Sigmoid colon (tissue), 7 donors: ENCODE measurements around the gene NUDT14. TPM values are rescaled to one million over a fixed set of nuclear protein-coding genes. Genes with fewer than 3 reads are reported as not detected.

Source experiments
- DNase-seq: peaks from one replicate; pipeline ENCODE4 v3.0.0-alpha.2; 2019
- H3K27ac ChIP-seq, 4 donors: fragments of 200-600 bp; sonication (generic); one replicate each; pipeline ENCODE4 v1.5.1; 2016 to 2019; ENCODE audit warnings: mild to moderate bottlenecking in 1 of 4
- H3K27me3 ChIP-seq, 3 donors: fragments of 200-600 bp; sonication (generic); one replicate each; pipeline ENCODE4 v1.5.1; 2019; ENCODE audit warnings: mild to moderate bottlenecking in 1 of 3
- H3K36me3 ChIP-seq, 4 donors: fragments of 200-600 bp; sonication (generic); one replicate each; pipeline ENCODE4 v1.5.1; 2016 to 2019
- H3K4me1 ChIP-seq, 4 donors: fragments of 200-600 bp; sonication (generic); one replicate each; pipeline ENCODE4 v1.5.1; 2017 to 2019
- H3K4me3 ChIP-seq, 4 donors: fragments of 200-600 bp; sonication (generic); one replicate each; pipeline ENCODE4 v1.5.1; 2017 to 2019; ENCODE audit warnings: mild to moderate bottlenecking in 2 of 4, moderate library complexity in 1 of 4
- H3K9me3 ChIP-seq, 4 donors: fragments of 200-600 bp in 3 of 4; sonication (generic) in 3 of 4; one replicate each; pipeline versions ENCODE4 v1.5.1 to v1.6.1; 2013 to 2019
- EP300 ChIP-seq, 4 donors: sonication (generic); formaldehyde crosslinking; IDR thresholded peaks; one replicate each; pipeline ENCODE4 v1.6.1; 2017; ENCODE audit warnings: antibody characterized with exemption in 4 of 4
- POLR2A ChIP-seq, 2 donors: fragments of 450-650 bp; IDR thresholded peaks; one replicate each; pipeline ENCODE4 v1.6.1; 2016; ENCODE audit warnings: antibody characterized with exemption in 2 of 2, mild to moderate bottlenecking in 2 of 2, moderate library complexity in 2 of 2
- POLR2AphosphoS5 ChIP-seq, 4 donors: sonication (generic); formaldehyde crosslinking; IDR thresholded peaks; one replicate each; pipeline ENCODE4 v1.6.1; 2017; ENCODE audit warnings: antibody characterized with exemption in 4 of 4
- WGBS, 2 donors: extraction: QIAGEN DNeasy Blood & Tissue Kit; methylation state at CpG; one replicate each; pipeline ENCODE4 v1.1.7; 2013; 5-methylcytosine and 5-hydroxymethylcytosine counted together
- intact Hi-C: fragments of 100-400 bp; cut with DNase I; formaldehyde crosslinking; loops from one replicate; pipeline ENCODE4 v1.15.1; 2023
- polyA plus RNA-seq, 3 donors: library from polyadenylated mRNA; stranded (reverse); fragments of 200-250 nt; gene quantifications; one replicate each; pipeline ENCODE4 v1.2.3, GENCODE V29; 2013
- total RNA-seq, 4 donors: library from RNA; depleted of rRNA; stranded (reverse); fragments of >200 nt; gene quantifications; one replicate each; pipeline ENCODE4 v1.1.0, GENCODE V29; 2016
- TF ChIP-seq, protein P1 (sequence below), 4 experiments: fragments of 450-650 bp in 3 of 4; fragments of 200-600 bp in 1 of 4; IDR thresholded peaks; one replicate each; pipeline ENCODE4 v1.5.1; 2016 to 2019; ENCODE audit warnings: antibody characterized with exemption in 4 of 4, mild to moderate bottlenecking in 3 of 4, moderate library complexity in 2 of 4
- donor health status: healthy with polysubstance abuse.
- donor health status: Bipolar disorder and iron deficiency.
- donor health status: healthy.

Gene NUDT14
- total and polyA plus RNA-seq, 7 donors, result 4.1 to 47.4 (median 10.5) TPM

DNA sequence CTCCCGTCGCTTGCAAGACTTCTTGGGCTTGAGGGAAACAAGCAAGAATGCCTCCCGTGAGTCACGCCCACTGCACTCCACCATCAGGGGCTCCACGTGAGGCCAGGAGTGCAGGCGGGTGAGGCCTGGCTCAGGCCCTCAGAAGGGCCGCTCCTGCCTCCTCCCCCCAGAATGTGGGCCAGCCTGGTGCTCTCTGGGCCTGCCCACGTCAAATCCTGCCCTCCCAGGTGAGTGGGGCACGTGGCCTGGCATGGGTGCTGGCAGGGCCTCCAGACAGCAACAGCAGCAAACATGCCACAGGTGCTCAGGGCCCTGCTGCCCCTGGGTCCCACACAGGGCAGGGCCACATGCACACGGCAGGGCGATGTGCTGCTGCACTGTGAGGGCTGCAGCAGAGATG is 36.7 kb upstream of the NUDT14 start:
- Histone ChIP-seq H3K9me3 (no peaks in the 10 kb centered on the region), H3K27ac (no peak overlapping the region), H3K36me3 (peaks cover 0 to 66% (median 24%) of the 10 kb centered on the region in 4 donors), H3K4me3 (no peak overlapping the region), H3K4me1 (peaks cover 0 to 16% (median 10%) of the 10 kb centered on the region in 4 donors), H3K27me3 (no peaks in the 10 kb centered on the region)
- TF ChIP-seq POLR2A (IDR thresholded peaks at IDR 0.05), result no peak
- TF ChIP-seq, protein P1, sequence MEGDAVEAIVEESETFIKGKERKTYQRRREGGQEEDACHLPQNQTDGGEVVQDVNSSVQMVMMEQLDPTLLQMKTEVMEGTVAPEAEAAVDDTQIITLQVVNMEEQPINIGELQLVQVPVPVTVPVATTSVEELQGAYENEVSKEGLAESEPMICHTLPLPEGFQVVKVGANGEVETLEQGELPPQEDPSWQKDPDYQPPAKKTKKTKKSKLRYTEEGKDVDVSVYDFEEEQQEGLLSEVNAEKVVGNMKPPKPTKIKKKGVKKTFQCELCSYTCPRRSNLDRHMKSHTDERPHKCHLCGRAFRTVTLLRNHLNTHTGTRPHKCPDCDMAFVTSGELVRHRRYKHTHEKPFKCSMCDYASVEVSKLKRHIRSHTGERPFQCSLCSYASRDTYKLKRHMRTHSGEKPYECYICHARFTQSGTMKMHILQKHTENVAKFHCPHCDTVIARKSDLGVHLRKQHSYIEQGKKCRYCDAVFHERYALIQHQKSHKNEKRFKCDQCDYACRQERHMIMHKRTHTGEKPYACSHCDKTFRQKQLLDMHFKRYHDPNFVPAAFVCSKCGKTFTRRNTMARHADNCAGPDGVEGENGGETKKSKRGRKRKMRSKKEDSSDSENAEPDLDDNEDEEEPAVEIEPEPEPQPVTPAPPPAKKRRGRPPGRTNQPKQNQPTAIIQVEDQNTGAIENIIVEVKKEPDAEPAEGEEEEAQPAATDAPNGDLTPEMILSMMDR (IDR thresholded peaks at IDR 0.05), result no peak
- no peak for TF ChIP-seq POLR2AphosphoS5 (IDR thresholded peaks at IDR 0.05)
- TF ChIP-seq EP300 (IDR thresholded peaks at IDR 0.05), result no peak
- DNase-seq, result no peak
- 94 to 95% methylated on average over 11 of the region's 11 CpGs for WGBS, 2 donors
- intact Hi-C loops, result no loop called here

DNA sequence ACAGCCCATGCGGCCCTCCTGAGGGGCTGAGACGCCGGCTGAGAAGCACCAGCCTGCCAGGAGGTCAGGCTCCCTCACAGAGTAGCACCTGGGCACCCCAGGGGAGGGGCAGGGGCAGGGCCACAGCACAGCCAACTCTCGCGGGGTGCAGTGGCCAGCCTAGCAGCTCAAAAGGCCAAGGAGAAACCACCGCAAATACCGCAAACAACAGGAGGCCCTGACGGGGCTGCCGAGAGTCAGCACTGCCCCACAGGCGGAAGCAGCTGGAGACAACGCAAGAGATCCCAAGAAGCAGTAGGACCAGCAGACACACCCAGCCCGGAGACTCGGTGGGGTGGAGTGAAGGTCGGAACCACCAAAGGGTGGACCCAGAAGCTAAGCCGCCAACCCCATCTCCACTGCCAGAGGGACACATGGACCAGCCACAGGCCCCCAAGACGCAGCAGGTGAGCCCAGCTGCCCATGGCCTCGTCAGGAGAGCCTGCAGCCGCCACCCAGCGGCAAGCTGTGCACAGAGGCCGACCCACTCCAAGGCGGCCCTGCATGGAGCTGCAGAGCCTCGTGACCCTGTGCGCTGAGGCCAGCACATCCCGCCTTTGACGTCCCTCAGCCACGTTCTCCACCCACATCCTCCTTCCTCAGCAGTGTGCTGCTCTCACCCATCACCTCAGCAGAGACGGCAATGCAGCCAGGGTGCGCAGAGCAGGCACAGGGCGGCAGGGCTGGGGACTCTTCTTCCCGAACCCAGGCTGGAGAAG is 35.6 kb upstream of the NUDT14 start:
- H3K4me3 ChIP-seq, result no peak overlapping the region
- H3K27me3 ChIP-seq, result no peaks in the 10 kb centered on the region
- H3K9me3 ChIP-seq, result no peaks in the 10 kb centered on the region
- intact Hi-C loops, result no loop called here
- no peak overlapping the region for H3K27ac ChIP-seq
- whole genome bisulfite sequencing, 2 donors, result 91 to 92% methylated on average over 30 of the region's 30 CpGs
- TF ChIP-seq POLR2A (IDR thresholded peaks at IDR 0.05) (no peak), EP300 (IDR thresholded peaks at IDR 0.05) (no peak), POLR2AphosphoS5 (IDR thresholded peaks at IDR 0.05) (no peak)
- TF ChIP-seq, protein P1 (IDR thresholded peaks at IDR 0.05), result no peak
- DNase-seq, result no peak
- peaks cover 0 to 73% (median 22%) of the 10 kb centered on the region in 4 donors for H3K36me3 ChIP-seq
- peaks cover 0 to 16% (median 10%) of the 10 kb centered on the region in 4 donors for H3K4me1 ChIP-seq

DNA sequence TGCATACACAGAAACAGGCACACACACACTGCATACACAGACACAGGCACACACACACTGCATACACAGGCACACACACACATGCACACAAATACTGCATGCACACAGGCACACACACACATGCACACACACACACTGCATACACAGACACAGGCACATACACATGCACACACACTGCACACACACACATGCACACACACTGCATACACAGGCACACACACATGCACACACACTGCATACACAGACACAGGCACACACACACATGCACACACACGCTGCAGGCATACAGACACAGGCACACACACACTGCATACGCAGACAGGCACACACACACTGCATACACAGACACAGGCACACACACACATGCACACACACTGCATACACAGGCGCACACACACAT is 34.5 kb upstream of the NUDT14 start:
- Histone ChIP-seq H3K27me3 (no peaks in the 10 kb centered on the region), H3K9me3 (no peaks in the 10 kb centered on the region), H3K4me3 (no peak overlapping the region), H3K36me3 (peaks cover 0 to 74% (median 17%) of the 10 kb centered on the region in 4 donors), H3K27ac (no peak overlapping the region), H3K4me1 (peaks cover 0 to 7% (median 4%) of the 10 kb centered on the region in 4 donors)
- TF ChIP-seq, protein P1 (IDR thresholded peaks at IDR 0.05), result no peak
- TF ChIP-seq POLR2A (IDR thresholded peaks at IDR 0.05) (no peak), EP300 (IDR thresholded peaks at IDR 0.05) (no peak), POLR2AphosphoS5 (IDR thresholded peaks at IDR 0.05) (no peak)
- DNase-seq, result no peak
- intact Hi-C loops, result no loop called here
- 83 to 96% methylated on average over 3 of the region's 3 CpGs for WGBS, 2 donors

DNA sequence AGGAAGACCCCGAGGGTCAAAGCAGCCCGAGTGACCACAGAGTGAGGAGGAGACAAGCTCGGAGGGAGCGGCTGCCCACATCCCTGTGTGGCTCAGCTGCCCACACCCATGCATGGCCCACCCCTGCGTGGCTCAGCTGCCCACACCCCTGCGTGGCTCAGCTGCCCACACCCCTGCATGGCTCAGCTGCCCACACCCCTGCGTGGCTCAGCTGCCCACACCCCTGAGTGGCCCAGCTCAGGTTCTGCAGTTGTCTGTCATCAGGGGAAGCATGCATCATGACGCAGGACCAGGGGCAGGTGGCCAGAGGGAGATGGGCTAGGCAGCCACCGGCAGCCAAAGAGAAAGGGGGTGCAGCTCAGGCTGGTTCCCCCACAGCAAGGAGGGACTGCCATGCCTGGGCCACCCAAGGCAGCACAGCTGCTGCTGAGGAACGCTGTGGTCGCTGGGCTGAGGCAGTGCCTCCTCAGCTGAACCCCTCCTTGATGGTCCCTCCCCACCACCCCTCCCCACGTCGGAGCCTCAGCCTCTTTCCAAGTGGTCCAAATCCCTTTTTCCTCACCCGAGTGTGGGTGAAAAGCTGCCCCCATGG is 33.3 kb upstream of the NUDT14 start:
- Histone ChIP-seq H3K36me3 (peaks cover 0 to 77% (median 24%) of the 10 kb centered on the region in 4 donors), H3K27ac (no peak overlapping the region), H3K4me1 (no peaks in the 10 kb centered on the region), H3K27me3 (no peaks in the 10 kb centered on the region), H3K4me3 (no peak overlapping the region), H3K9me3 (no peaks in the 10 kb centered on the region)
- intact Hi-C loops, result no loop called here
- no peak for TF ChIP-seq POLR2AphosphoS5 (IDR thresholded peaks at IDR 0.05)
- no peak for DNase-seq
- 91 to 93% methylated on average over 14 of the region's 14 CpGs for WGBS, 2 donors

DNA sequence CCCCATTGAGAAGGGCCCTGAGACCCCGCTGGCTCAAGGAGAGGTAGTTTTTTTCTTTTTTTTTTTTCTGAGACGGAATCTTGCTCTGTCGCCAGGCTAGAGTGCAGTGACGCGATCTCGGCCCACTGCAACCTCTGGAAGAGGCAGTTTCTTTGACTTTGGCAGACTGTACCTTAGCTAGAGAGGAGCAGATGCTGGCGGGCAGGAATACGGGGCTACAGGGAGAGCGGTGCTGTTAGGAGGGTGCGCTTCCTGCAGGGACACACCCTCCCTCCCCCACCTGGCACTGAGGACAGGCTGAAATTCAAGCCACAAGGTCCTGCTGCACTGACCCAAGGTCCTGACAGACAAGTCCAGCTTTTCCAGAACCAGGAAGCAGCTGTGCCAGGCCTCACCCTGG is 32.2 kb upstream of the NUDT14 start:
- 95 to 96% methylated on average over 10 of the region's 10 CpGs for WGBS, 2 donors
- no peaks in the 10 kb centered on the region for H3K9me3 ChIP-seq
- no peaks in the 10 kb centered on the region for H3K27me3 ChIP-seq
- no peak overlapping the region for H3K4me3 ChIP-seq
- no peak for TF ChIP-seq EP300 (IDR thresholded peaks at IDR 0.05)
- no peak for TF ChIP-seq POLR2AphosphoS5 (IDR thresholded peaks at IDR 0.05)
- no peak for TF ChIP-seq POLR2A (IDR thresholded peaks at IDR 0.05)
- TF ChIP-seq, protein P1 (IDR thresholded peaks at IDR 0.05), result no peak
- no peaks in the 10 kb centered on the region for H3K4me1 ChIP-seq
- intact Hi-C loops, result no loop called here
- peaks cover 0 to 73% (median 17%) of the 10 kb centered on the region in 4 donors for H3K36me3 ChIP-seq
- DNase-seq, result no peak
- no peak overlapping the region for H3K27ac ChIP-seq
